GM18498 (cell line): ENCODE data around the gene FBXL19.
A peak's percentile ranks its signal among the peaks of the same experiment; 100 is the strongest.
"Not testable (repeated sequence)": the region's sequence is repeated elsewhere in the genome, so short reads cannot be mapped to it uniquely, and the experiment has no call there.

Experiments
- ATAC-seq: cut with Tn5 transposase; IDR thresholded peaks from one replicate; pipeline ENCODE4 v1.9.1; 2021; ENCODE audit warnings: mild to moderate bottlenecking, moderate library complexity; ENCODE audit not compliant: unreplicated experiment

Gene FBXL19

DNA sequence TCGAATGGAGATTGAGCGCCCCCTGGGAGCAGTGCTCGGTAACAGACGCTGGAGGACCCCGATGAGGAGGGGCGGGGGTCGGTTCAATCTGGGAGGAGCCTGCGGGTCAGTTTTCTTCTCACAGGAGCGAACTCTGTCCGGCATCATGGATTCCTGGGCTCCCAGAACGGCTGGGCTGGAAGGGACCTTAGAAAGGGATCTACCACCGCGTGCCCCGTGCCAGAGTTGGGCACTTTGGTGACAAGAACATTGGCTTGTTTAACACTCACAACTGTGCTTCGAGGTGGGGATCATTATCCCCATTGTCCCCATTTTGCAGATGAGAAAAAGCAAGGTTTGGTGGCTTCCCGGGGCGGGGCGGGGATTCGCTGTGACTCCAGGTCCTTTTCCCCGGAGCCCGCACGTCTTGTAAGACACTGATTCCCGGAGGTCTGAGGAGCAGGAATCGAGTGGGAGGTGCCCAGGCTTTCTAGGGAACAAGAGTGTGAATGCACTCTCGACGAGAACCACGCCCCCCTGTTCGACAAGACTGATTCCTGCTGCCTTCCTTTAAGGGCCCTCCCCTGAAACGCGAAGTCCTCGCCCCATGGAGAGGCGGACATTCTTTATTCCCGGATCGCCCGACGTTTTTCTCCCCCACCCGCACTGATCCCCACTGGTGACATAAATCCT is 1.5 kb upstream of the FBXL19 start:
- ATAC-seq: peak; percentile 3

DNA sequence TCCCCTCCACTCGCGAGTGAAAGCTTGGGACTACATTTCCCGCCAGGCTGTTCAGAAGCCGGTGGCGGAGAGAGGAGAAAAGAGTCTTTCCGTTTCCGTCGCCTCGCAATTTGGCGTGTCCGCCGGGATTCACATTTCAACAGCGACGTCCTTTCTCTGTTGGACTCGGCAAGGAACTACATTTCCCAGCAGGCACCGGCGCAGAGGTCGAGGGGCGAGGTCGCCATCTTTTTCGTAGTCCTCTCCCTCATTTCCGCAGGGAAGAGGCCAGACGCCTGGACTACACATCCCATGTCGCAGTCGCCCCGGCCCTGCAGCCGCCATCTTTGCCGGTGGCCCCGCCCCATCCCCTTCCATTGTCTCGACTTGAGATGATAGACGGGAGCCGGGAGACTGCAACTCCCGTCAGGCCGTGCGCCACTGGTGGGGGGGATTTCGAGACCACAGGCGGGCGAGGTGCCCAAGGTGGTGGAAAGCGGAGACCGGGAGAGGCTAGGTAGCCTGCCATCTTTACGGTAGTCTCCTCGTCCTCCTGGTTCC is 882 bp upstream of the FBXL19 start:
- peak; percentile 71 for ATAC-seq

DNA sequence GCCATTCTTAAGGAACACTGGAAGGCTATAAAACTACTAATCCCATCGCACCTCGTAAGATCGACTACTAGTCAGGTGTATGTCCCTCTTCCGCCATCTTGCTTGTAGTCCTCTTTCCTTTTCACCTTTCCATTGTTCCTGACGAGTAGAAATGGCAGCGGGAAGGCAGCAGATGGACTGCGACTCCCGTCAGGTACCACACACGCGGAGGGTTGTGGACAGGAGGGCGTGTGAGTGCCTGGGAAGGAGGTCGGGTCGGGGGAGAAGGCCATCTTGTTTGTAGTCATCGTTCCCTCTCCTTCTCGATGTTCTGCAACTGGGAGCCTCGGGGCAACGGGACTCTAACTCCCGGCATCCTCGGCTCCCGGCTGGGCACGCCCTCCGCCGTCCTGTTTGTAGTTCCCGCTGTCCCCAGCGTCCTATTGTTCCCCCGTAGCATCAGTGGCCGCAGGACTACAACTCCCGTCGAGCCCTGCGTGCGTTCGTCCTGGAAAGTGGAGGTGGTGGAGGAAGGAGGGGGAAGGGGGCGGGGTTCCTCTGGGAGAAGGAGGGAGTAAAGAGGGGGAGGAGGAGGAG is 324 bp upstream of the FBXL19 start:
- peak; percentile 69 for ATAC-seq

DNA sequence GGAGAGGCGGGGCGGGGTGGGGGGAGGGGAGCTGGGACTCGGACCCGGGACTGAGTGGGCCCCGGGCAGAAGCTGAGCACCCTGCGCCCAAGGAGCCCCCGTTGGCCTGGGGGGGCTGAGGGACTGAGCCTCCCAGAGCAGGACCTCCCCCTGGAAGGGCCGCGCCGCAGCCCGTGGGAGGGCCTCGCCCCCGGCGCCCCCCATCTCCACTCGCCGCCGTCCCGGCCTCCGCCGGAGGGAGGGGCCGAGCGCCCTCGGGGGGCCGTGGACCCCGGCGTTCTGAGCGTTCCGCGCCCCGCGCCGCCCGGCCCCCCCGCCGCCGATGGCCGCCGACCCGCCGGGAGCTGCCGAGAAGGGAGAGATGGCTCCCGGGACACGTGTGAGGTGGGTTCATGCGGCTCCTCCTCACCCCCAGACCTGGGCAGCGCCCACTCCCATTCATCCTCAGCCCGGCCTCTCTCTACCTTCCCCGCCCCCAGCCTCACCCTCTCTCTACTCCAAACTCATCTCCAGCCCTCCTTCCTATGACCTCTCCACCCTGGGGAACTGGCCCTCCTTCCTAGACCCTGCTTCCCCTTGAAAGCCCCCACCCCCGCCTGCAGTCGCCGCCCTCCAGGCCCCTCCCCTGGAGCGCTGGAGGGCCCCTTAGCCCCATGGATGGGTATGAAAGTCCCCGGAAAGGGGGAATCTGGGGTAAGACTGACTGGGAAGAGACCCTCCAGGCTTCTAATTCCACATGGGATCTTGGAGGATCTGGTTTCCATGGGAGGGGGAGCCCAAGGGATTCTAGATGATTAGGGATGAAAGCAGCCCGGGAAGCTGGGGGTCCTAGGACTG is 922 bp downstream of the FBXL19 start:
- no peak for ATAC-seq

DNA sequence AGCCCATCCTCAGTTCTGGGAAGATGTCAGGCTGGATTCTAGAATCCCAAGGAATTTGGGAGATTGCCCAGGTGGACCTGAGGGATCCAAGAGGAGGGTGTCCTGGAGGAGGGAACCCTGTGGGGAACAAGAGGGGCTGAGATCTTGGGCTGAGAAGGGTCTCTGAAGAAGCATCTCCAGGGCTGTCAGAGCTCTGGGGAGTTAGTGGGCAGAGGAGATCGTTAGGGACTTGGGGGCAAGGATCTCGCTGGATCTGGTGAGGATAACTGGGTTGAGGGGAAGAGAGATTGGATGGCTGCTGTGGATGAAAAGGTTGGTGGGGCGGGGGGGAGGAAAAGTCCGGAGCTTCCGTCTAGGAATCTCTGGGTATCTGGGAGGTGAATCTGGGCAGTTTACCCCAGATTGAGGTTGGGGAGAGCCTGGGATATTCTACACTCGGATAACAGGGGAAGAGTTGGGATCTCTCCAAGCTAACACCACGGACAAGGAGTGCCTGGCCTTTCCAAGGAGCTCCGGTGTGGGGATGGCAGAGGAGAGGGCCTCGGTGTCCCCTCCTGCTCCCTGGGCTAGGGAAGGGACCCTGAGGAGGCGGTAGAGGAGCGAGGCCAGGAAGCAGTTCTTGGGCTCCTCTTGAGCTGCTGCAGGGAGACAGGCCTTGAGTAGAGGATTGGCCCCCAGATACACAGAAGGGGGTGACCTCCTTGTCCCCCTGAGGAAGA is 1.7 kb downstream of the FBXL19 start:
- ATAC-seq: no peak

DNA sequence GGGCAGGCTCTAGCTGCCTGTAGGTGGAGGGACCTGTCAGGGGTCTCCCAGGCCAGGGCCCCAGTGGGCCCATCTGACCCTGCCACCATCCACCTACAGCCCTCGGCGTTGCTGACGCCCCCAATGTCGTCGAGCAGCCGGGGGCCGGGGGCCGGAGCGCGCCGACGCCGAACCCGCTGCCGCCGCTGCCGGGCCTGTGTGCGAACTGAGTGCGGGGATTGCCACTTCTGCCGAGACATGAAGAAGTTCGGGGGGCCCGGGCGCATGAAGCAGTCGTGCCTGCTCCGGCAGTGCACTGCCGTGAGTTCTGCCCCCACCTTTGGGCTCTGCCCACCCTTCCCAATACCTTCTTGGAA is 2.2 kb downstream of the FBXL19 start:
- no peak for ATAC-seq

DNA sequence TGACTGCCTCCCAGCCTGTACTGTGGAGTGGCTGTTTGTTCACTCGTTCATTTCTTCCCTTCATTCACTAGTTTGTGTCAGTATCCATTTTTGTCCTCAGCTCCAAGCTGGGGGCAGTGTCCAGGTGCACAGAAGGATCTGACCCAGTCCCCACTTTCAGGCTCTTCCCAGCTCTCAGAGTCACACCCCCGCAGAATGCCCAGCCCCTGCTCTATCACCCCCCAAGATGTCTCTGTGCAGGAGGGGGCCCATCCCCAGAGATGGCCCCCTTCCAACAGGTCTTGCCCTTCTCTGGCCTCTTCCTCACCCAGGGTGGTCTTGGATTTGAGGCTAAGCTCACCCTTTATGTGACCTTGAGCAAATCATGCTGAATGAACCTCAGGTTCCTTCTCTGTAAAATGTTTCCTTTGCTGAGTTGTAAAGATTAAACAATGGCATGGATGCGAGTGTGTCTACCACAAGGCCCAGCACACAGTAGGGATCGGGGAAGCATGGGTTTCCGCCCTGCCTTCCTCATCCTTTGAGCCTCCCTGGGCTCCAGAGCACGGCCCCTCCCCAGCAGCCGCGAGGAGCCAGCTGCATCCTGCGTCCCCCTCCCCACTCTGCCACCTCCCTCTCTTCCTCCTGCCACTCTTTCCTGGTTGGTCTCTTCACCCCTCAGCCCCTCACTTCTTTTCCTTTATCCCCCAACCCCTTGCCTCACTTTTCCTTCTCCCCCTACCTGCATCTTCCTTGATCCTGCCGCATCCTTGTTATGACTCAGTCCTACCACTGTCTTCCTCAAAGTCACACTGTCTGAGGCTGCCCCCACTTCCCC is 2.8 kb downstream of the FBXL19 start:
- ATAC-seq: no peak

DNA sequence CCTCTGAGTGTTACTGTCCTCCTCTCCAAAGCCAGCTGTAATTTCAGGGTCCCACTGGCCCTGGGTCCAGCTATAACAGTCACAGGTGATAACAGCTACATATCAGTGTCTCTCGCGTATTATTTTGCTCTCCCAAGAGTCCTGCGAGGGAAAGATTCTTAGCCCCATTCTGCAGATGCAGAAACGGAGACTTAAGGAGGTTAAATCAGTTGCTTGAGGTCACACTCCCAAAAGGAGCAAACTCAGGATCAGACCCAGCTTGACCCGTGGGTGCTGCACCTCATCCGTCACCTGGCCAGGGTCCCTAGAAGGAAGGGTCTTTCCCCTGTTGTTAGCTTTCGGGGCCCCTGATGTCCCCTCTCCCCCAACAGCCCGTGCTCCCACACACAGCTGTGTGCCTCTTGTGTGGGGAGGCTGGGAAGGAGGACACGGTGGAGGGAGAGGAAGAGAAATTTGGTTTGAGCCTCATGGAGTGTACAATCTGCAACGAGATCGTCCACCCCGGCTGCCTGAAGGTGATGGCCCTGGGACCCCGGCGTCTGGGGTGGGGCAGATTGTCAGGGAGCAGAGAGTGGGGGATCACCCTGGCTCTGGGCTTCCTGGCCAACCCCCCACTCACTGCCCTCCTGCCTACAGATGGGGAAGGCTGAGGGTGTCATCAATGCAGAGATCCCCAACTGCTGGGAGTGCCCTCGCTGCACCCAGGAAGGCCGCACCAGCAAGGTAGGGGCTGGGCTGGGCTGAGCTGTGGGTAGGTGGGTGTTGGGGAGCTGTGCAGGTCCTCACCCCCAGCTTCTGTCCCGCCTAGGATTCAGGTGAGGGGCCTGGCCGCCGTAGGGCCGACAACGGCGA is 3.8 kb downstream of the FBXL19 start:
- ATAC-seq: no peak

DNA sequence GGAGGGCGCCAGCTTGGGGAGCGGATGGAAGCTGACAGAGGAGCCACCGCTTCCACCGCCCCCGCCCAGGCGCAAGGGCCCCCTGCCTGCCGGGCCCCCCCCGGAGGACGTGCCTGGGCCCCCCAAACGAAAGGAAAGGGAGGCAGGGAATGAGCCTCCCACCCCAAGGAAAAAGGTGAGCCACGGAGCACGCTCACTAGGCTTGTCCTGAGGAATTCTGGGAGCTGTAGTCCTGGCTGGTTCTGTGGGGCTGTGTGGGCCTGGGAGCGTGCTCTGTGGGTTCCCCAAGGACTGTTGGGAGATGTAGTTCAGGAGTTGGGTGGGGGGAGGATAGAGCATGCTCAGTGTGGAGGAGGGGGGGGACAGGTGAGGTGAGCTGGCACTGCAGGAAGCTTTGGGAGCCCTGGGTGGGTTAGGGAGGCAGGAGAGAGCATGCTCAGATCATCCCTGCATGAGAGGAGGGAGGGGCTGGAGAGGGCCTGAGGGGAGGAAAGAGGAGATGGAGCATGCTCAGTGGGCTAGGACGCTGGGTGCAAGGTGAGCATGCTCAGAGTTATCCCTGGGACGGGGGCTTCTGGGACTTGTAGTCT is 4.5 kb downstream of the FBXL19 start:
- ATAC-seq: no peak

DNA sequence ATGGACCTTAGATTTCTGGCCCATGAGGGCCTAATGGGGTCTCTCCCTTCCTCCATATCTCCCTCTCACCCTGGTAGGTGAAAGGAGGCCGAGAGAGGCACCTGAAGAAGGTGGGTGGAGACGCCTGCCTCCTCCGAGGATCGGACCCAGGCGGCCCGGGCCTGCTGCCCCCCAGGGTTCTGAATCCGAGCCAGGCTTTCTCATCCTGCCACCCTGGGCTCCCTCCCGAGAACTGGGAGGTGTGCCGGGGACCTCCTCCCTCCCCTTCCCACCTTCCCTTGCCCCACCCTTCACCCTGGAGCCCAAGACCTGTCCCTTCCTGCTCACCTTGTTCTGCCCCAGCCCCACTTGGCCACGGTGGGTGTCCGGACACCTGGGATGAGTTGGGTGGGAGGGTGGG is 5.0 kb downstream of the FBXL19 start:
- ATAC-seq: no peak

DNA sequence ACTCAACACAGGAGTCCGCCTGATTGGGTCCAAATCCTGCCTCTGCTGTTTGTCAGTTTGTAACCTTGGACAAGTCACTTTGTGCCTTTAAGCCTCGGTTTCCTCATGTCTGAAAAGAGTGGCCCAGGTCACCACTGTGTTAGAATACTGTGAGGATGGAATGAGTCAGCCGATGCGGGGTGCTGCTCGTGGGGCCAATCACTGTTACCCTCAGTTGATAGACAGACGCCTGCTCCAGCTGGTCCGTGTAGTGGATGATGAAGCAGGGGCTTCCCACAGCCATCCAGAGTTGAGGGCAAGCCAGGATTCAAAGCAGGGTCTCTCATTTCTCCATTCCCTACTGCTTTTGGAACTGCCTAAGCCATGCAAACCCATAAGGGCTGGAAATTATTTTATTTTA is 5.8 kb downstream of the FBXL19 start:
- ATAC-seq: no peak

DNA sequence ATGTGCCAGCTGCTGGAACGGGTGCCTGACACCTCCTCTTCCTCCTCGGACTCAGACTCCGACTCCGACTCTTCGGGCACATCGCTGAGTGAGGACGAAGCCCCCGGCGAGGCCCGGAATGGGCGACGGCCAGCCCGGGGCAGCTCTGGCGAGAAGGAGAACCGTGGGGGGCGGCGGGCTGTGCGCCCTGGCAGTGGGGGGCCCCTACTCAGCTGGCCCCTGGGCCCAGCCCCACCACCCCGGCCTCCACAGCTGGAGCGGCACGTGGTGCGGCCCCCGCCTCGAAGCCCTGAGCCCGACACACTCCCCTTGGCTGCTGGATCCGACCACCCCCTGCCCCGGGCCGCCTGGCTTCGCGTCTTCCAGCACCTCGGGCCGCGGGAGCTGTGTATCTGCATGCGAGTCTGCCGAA is 6.8 kb downstream of the FBXL19 start:
- ATAC-seq: no peak

DNA sequence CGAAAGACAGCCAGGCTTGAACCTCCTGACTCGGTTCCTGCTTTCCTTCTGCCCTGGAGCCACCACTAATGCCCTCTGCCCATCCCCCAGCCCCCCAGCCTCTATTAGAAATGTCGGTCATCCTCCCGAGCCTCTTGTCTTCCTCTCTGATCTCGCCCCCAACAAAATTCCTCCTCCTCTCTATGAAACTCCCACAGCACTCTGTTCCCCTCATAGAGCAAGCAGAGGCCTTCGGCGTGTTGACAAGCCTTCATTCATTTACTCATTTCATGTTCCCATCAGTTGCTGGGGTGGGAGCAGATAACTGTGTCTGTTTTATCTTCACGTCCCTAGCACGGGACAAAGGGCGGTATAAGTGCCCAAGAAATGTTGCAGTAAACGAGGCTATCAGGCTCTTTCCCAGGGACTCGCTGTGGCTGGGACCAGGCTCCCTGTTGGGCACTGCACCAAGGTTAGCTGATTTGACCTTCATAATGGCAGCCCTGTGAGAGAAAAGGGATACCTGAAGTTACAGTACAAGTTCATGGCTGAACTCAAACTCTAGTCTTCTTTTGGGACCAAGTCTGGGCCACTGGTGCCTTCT is 7.8 kb downstream of the FBXL19 start:
- ATAC-seq: no peak

DNA sequence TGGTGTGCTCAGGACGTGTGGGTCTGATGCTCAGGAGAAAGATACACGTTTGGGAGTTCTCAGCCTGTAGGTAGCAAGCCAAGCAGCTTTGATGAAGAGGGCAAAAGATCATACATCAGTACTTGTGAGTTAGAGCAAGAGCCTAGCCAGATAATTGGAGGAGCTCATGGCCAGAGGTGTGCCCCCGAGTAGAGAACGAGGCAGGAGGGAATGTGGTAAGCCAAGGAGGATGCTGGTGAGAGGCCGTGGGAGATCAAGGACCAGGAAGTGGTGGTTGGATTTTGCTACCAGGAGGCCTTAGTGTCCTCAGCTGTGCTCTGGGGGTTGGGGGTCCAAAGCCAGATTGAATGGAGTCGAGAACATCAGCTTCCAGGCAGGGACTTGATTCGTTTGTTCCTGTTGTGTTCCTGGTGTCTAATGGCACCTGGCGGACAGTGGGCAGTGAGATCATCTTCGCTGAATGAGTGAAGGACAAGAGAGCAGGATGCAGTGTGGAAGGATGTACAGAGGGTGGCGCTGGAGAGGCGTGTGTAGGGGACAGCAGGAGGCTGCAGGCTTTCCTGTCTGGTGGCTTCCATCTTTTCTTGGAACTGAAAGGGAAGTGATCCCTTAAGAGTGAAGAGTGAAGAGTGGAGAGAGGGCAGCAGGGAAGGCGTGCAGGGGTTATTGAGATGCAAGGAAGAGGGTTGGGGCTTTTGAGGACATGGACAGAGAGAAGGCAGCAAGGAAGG is 11.6 kb downstream of the FBXL19 start:
- no peak for ATAC-seq

DNA sequence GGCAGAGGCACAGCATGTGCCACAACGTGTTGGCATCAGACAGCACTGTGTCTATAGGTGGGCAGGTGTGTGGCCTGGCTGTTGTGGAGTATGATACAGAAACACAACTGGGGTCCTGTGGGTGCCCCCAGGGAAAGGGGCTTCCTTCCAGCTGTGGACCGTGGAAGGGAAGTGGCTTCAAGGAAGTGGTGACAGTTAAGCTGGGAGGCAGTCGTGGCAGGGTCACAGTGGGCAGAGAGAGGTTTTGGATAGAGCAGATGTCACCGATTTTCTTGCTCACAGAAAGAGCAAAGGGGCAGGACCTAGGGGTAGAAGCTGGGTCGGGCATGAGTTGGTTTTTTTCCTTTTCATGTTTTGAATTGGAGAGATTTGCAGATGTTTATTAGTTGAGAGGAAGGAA is 14.3 kb downstream of the FBXL19 start:
- ATAC-seq: no peak

DNA sequence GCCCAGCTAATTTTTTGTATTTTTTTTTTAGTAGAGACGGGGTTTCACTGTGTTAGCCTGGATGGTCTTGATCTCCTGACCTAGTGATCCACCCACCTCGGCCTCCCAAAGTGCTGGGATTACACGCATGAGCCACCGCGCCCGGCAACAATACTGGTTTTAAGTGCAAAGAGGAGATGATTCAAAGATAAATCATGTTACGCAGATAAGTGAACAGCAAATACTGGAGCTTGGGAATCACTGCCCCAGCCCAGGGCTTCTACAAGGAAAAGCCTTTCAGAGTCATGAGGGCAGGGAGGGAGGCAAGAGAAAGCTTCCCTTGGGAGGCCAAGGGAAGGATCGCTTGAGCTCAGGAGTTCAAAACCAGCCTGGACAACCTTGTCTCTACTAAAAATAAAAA is 16.2 kb downstream of the FBXL19 start:
- not testable (repeated sequence) for ATAC-seq

DNA sequence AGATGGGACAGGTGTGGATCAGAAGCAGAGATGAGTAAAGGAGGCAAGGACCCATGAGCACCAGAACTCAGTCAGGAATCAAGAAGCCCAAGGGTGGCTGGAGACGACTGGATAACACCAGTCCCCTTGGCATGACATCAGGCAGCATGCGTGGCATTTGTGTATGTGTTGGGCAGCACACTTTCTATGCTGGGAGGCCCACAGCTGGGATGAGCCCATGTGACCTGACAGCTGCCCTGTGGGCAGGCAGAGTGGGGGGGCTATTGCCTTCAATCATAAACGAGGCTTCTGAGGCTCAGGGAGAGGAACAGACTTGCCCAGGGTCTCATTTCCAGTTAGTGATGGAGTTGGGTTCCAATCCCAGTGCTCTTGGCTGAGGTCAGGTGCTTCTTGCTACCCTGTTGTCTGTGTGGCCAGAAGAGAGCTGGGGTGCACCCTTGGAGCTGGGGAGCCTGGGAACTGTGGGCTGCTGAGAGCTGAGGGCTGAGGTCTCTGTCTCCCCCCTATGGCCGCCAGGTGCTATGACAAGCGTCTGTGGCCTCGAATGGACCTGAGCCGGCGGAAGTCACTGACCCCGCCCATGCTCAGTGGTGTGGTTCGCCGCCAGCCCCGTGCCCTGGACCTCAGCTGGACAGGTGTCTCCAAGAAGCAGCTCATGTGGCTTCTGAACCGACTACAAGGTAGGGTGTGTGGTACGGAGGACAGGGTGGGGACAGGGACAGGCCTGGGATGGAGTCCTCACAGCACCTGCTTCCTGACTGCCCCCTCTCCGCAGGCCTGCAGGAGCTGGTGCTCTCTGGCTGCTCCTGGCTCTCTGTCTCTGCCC is 18.4 kb downstream of the FBXL19 start:
- ATAC-seq: peak; percentile 85
